IPS DF 19.7 (cell line): ENCODE data around the gene XAGE1B.
"Not testable (repeated sequence)": the region's sequence is repeated elsewhere in the genome, so short reads cannot be mapped to it uniquely, and the experiment has no call there.

Experiments used
- DNase-seq: peaks from one replicate; pipeline ENCODE4 v3.0.0-alpha.2; 2013; ENCODE audit warnings: low read depth, low spot score

Gene XAGE1B

GRCh38 chrX:52516987-52517325 is at the start of gene XAGE1B:
Gene XAGE1B, minus strand, starts transcription at chrX:52517063. Its CDS starts 1,536 bp downstream, at chrX:52515527.
- DNase-seq, result not testable (repeated sequence)

GRCh38 chrX:52563105-52563504 is 46.2 kb upstream of the XAGE1B start:
- DNase-seq, result no peak

- DNase-seq, result no peak
Observed at GRCh38 chrX:52558140-52558539, 41.3 kb upstream of the XAGE1B start.

- DNase-seq, result no peak
Observed at GRCh38 chrX:52556741-52557140, 39.9 kb upstream of the XAGE1B start.

GRCh38 chrX:52553995-52554642 is 37.3 kb upstream of the XAGE1B start:
- no peak for DNase-seq

- DNase-seq, result not testable (repeated sequence)
Observed at GRCh38 chrX:52548769-52549168, 31.9 kb upstream of the XAGE1B start.

- no peak for DNase-seq
Observed at GRCh38 chrX:52544147-52544840, 27.4 kb upstream of the XAGE1B start.

GRCh38 chrX:52542311-52542710 is 25.4 kb upstream of the XAGE1B start:
- no peak for DNase-seq

- DNase-seq, result not testable (repeated sequence)
Observed at GRCh38 chrX:52541051-52541450, 24.2 kb upstream of the XAGE1B start.

GRCh38 chrX:52516110-52516986 is 515 bp downstream of the XAGE1B start:
- DNase-seq, result not testable (repeated sequence)

GRCh38 chrX:52511126-52511525 is 5.7 kb downstream of the XAGE1B start:
- not testable (repeated sequence) for DNase-seq

GRCh38 chrX:52509916-52510315 is 6.9 kb downstream of the XAGE1B start:
- no peak for DNase-seq

GRCh38 chrX:52507331-52507730 is 9.5 kb downstream of the XAGE1B start:
- DNase-seq, result no peak

GRCh38 chrX:52504551-52504950 is 12.3 kb downstream of the XAGE1B start:
- no peak for DNase-seq

- DNase-seq, result not testable (repeated sequence)
Observed at GRCh38 chrX:52501362-52501761, 15.5 kb downstream of the XAGE1B start.

- not testable (repeated sequence) for DNase-seq
Observed at GRCh38 chrX:52496419-52496772, 20.5 kb downstream of the XAGE1B start.

- not testable (repeated sequence) for DNase-seq
Observed at GRCh38 chrX:52495545-52496418, 21.1 kb downstream of the XAGE1B start, which contains the start of gene XAGE1A. Gene XAGE1A, plus strand, starts transcription at chrX:52495808. Its CDS starts 1,554 bp downstream, at chrX:52497362.

GRCh38 chrX:52471301-52471700 is 45.6 kb downstream of the XAGE1B start:
- DNase-seq, result not testable (repeated sequence)
